ENCODE measurements around the gene PLOD1. TPM values are rescaled to one million over a fixed set of nuclear protein-coding genes. Genes with fewer than 3 reads are reported as not detected.

The PLOD1 gene
- total and polyA plus RNA-seq, 10 of the 15 experiments (the other 5 are each of a cell fraction or from before 2014, with no cell fraction given), result 10.6 to 42.6 (median 29.3) TPM

GRCh38 chr1:12003762-12004161 is 69.2 kb downstream of the PLOD1 start:
- in situ Hi-C loops (cut with MboI), result no loop called here
- DNase-seq (ENCODE audit: low read depth, low spot score) (no peak), FAIRE-seq (no peak), ATAC-seq (no peak)
- H2AFZ ChIP-seq (ENCODE audit: control insufficient read depth, low read depth, low read length), result no peak overlapping the region
- no TSS peak for BruUV-seq (replicated peaks)
- RAD21 ChIA-PET (ENCODE audit: unreplicated experiment), result interaction anchor here (1.3 to 2.7 kb wide), 3 partner anchors 15 to 75 kb away, joined by 3 to 13 read pairs (median 11); no protein-coding TSS in a partner anchor
- SMC1A ChIA-PET (ENCODE audit: uncharacterized antibody, unreplicated experiment), result interaction anchor here (0.7 to 3.1 kb wide), 6 partner anchors 22 to 114 kb away, joined by 3 to 14 read pairs (median 4); no protein-coding TSS in a partner anchor
- H3K27ac ChIP-seq (ENCODE audit: control insufficient read depth, insufficient read depth), result no peak overlapping the region
- H3K36me3 ChIP-seq (ENCODE audit: control insufficient read depth in 2 of 2, insufficient read depth in 2 of 2, low read length in 1 of 2), result peaks cover 48 to 52% of the 10 kb centered on the region in 2 experiments
- H3K4me1 ChIP-seq (ENCODE audit: control insufficient read depth, insufficient read depth, low read length), result peaks cover 26% of the 10 kb centered on the region
- TF ChIP-seq BCL11A (IDR thresholded peaks at IDR 0.05; ENCODE audit: low read depth, low read length) (no peak), IKZF1 (conservative IDR thresholded peaks at IDR 0.05) (no peak), NKRF (conservative IDR thresholded peaks at IDR 0.05) (no peak)
- intact Hi-C loops (cut with micrococcal nuclease; ENCODE audit: unreplicated experiment), result loop anchor here (5.0 kb wide), 1 partner anchor 49 kb away; no protein-coding TSS in a partner anchor
- WGBS (ENCODE audit: insufficient coverage, insufficient replicate concordance, low lambda C conversion rate, missing lambda C conversion rate), result 98% methylated on average over 12 of the region's 12 CpGs
- CTCF ChIA-PET, result interaction anchor here (0.8 to 2.9 kb wide), 7 partner anchors 16 to 205 kb away, joined by 3 to 19 read pairs (median 4); partner anchors contain the start of genes MFN2 and MIIP
- H3K9me3 ChIP-seq (replicated peaks; ENCODE audit: control insufficient read depth, insufficient read depth, low read length), result no peaks in the 10 kb centered on the region
- H4K20me1 ChIP-seq (ENCODE audit: control insufficient read depth, insufficient read depth), result no peaks in the 10 kb centered on the region
- no peaks in the 10 kb centered on the region for H3K27me3 ChIP-seq (replicated peaks in 1 of 2; ENCODE audit: control insufficient read depth in 2 of 2, insufficient read depth in 2 of 2, low read length in 1 of 2)
- no peak overlapping the region for H3K9ac ChIP-seq (ENCODE audit: control insufficient read depth, insufficient read depth, low read length)
- POLR2A ChIA-PET, result interaction anchor here (1.1 to 1.3 kb wide), 2 partner anchors 94 to 96 kb away, joined by 3 to 4 read pairs; no protein-coding TSS in a partner anchor
- H3K4me3 ChIP-seq, result no peak overlapping the region
- H3K4me2 ChIP-seq (ENCODE audit: control insufficient read depth, insufficient read depth), result no peak overlapping the region
- H3K79me2 ChIP-seq (ENCODE audit: control insufficient read depth, insufficient read depth, low read length), result no peaks in the 10 kb centered on the region

Data from GM12878 (cell line).